GM18502 (cell line): ENCODE results near the gene HPX.

Experiments used
- ATAC-seq: cut with Tn5 transposase; IDR thresholded peaks from one replicate; pipeline ENCODE4 v1.9.1; 2021; ENCODE audit warnings: mild to moderate bottlenecking; ENCODE audit not compliant: unreplicated experiment, poor library complexity

Gene HPX

DNA sequence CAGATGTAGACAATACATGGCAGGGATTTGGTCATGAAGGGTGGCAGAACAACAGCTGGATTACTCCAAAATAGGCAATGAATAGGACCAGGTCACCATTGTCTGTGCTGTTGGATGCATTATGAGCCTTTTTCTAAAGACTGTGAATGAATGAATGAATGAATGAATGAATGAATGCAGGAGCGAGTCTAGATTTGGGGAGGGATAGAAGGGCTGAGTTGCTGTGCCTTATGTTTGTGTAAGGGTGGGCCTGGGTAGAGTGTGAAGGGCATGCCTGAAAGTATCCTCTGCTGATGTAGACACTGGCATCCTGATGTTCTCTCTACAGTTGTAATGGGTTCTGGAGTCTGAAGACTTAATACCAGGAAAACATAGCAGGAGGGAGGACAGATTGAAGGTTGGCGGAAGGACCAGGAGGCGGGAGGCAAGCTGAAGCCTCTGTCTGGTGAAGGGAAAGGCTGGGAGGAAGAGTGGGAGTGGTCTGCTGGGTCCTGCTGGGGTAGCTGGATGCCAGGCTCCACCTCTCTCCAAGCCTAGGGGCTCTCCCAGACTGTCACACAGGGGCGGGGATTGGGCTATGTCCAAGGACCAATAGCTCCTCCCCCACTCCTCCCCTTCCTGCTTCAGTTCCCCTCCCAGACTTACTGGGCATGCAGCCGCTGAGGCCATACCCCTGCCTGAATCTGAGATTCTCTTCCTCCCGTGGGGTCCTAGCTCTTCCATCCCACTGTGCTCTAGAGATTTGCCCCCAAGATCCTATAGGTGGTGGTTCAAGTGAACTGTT is 28.1 kb upstream of the HPX start:
- peak; percentile 81 for ATAC-seq

DNA sequence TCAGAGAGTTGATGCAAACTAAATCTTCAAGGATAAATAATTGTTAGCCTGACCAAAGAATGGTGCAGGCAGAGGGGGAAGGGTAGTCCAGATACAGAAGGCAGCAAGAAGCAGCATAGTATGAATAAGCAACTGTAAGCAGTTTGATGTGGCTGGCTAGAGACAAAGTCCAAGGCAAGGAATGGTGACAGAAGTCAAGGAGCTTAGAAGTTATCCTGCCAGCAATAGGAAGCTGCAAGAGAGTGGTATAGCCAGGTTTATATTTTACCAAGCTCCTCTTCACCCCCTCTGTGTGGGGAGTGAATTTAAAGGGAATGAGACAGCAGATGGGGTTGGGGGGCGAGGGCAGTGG is 18.3 kb upstream of the HPX start:
- ATAC-seq: no peak

DNA sequence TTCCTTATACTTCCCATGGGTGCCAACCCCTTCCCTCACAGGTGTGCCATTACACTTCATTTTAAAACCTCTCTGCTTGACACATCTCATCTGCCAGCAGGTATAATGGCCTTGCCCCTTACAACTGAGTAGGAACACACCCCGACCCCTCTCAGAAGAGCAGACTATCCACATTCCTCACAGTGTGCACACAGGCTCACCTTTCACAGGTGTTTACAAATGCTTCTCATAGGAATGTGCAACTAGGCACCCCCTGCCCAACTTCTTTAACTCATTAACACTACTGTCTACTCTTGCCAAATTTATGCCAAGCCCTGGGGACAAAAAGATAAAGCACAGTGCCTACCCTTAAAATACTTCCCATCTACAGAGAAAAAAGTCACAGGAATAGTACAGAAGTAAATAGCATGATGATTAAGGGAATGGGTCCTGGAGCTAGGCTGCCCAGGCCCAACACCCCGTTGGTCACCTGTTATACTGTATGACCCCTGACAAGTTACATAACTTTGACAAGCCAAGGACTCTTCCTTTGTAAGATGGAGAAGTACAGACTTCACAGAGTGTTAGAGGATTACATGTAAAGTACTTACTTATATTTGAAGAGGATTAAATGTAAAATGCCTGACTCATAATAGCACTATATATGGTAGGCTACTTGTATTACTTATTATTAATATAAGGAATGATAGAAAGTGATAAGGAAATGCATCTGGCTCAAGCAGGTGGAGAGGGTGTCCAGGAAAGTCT is 17.7 kb upstream of the HPX start:
- no peak for ATAC-seq

DNA sequence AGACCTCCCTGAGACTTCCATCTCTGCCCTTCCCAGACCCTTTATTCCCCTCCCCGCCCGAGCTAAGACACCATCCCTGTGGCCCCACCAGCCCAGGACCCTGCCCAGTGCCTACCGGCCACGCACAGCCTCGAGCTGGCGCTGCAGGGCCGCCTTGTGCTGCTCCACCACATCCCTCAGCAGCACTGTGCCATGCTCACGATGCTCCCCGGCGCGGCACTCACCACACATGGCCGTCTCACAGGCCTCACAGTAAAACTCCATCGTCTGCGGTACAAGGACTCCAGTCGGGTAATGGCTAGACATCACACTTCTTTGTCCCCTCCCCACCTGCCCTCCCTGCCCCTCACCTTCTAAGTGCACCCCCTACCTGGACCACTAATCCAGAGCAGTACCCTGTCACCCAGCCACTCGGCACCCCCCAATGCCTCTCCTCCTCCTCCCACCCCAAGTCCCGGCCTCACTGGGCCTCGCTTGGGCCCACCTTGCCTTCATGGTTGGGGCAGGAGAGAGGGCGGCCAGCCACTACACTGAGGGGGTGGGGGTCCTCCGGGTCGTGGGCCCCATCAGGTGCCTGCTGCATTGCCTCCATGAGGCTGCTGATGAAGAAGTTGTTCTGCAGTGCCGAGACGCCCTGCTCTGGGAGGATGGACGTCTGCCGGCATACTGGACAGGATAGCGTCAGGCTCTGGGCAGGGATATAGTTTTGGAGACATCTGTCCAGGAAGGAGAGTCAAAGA is 17.0 kb upstream of the HPX start:
- ATAC-seq: no peak

DNA sequence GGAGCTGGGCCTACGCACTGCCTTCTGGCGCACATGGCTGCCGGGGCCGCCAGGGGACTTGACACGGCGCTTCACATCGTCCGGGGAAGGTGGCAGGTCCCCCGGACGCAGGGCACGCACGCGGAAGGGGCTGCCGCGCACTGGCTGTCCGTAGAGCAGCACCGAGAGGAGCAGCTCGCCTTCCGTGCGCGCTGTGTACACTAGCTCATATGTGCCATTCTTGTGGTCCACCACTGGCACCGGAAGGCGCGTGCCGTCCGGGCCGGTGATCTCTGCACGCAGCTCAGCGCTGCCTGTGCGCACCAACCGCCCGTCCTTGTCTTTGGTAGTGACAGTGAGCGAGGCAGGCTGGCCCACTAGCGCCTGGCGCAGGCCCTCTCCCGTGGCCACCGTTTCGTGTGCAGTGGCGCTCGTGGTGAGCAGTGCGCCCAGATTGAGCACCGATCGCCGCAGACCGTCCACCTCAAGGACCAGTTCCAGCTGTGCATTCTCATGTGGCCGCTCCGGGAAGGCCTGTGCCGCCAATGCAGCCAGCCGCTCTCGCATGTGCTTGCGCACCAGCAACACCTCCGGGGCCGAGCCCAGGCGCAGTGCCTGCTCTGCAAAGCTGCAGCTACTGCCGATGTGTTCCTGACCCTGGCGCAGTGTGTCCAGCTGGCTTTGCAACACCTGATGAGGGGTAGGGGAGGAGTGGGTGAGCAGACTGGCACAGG is 15.7 kb upstream of the HPX start:
- no peak for ATAC-seq

DNA sequence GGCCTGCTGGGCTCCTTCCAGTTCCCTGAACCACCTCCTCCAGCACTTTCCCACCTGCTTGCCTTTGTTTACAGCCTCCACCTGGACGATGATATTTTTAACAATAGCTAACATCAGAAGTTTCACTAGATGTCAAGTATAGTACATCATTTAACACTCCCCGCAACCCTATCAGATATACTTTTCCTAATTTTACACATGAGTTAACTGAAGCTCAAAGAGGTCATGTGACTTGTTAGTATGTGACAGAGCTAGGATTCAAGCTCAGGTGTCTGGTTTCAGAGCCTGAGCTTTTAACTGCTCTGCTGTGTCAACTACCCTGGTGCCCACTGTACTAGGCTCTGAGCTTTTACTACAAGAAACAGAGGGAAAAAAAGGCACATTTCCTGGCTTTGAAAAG is 14.3 kb upstream of the HPX start:
- ATAC-seq: no peak

DNA sequence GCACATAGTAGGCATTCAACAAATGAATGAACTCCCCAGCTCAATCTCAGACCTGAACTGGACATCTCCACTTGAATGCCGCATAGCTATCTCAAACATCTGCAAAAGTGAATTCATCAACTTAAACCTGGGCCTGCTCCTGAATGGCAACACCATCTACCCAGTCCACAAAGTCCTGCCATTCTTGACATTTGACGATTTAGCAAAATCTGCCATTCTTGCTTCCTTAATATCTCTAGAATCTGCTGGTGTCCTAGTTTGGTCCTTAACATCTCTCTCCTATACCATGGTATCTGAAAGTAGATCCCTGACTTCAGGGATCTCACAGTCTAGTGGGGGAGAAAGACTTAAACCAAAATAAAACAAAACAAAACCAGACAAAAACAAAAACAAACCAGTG is 12.4 kb upstream of the HPX start:
- no peak for ATAC-seq

DNA sequence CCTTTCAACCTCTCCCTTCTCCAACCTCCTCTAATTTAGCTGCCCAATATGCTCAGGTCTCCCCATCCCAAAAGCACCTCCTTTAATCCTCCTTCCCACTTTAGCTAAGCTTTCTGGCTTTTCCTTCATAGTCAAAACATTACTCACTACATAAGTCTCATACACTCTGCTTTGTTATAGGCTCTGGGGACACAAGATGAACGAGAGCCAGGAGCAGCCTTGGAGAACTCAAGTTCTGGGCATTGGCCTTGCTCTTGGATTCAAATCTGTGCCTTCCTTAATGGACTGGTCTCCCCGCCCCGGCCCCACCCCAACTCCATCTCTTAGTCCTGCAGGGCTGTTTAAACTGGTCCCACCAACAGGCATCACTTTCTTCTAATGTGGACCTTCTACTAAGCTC is 11.4 kb upstream of the HPX start:
- no peak for ATAC-seq

DNA sequence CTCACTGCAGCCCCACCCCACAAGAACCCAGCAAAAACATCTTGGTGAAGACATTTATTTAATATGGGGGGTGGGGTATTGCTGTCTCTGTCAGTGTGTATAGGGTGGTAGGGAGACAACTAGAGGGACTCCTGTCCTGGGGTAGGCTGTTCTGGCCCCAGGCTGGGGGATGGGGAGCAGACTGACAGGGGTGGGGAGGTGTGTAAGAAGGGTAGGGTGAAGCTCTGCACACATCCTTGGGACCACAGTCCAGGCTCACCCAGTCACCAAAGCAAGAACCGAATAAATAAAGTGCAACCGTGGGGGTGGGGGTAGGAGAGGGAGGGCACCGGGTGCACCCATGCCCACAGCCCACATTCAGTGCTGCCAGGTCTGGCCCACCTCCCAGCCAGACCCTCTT is 7.8 kb upstream of the HPX start:
- ATAC-seq: no peak

DNA sequence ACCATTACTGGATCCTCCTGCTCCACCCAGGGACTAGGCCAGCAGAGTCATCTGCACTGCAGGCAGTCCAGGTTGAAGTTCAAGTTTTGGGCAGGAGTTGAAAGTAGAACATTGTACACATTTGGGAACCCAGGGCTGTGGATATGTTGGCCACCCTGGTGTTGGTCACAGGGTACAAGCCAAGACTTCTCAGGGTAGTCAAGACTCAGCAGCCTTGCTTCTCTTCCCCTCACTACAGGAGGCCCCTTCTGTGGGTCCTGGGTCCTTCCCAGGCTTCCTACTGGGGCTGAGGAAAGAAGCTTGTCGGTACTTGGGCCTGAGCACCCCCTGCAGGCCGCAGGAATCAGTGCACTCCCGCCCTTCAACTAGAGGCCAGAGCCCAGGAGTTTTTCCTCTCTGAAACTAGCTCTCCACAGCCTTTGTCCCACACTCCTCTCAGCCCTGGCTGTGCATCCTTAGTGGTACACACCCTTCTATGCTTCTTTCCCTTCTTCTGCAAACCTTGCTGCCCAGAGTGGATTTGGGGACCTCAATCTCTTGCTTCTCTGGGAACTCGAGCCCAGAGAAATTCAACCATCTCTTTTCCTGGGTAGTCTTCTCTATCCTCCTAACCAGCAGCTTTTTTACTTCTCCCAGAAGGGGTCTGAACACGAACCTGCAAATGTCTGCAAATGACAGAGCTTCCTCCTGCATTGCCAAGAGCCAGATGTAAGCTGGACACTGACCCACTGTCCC is 2.6 kb upstream of the HPX start:
- ATAC-seq: peak; percentile 91

DNA sequence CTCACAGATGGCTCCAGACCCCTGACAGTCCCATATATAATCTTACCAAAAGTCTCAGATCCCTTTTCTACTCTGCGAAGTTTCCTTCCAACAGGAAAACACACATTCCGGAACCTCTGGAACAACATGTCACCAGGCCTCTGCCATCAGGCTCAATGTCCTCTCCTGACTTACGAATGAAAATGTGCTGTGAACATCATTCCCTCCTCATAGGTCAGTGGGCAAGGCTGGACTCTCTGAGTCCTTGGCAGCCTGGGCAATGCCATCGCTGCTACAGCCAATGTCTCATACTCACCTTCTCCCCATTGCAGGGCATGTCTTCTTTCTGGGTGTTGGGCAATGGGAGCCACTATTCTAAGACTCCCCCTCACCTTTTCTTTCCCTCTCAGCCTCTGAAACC is 1.7 kb upstream of the HPX start:
- ATAC-seq: no peak

DNA sequence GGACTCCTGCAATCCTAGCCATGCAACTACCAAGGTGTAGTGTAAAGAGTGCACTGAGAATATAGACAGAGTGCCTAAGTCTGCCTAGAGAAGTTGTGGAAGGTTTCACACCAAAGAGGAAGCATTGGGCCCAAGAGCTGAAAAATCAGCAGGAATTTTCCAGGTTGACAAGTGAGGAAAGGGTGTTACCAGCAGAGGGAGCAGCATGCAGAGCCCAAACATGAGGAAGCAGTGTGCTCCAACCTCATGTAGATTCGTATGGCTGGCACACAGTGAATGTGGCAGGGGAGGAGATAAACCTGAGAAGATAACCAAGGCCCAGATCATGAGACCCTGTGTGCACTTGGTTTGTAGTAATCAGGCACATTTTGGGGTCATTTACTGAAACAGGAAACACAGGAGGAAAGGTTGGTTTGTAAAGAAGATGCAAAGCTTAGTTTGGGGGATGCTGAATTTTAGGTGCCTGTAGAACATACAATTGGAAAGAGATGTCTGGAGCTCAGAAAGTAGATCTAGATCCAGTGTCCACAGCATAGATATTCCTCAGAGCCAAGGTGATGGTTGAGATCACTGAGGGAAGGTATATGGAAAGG is 1.7 kb downstream of the HPX start:
- ATAC-seq: no peak

DNA sequence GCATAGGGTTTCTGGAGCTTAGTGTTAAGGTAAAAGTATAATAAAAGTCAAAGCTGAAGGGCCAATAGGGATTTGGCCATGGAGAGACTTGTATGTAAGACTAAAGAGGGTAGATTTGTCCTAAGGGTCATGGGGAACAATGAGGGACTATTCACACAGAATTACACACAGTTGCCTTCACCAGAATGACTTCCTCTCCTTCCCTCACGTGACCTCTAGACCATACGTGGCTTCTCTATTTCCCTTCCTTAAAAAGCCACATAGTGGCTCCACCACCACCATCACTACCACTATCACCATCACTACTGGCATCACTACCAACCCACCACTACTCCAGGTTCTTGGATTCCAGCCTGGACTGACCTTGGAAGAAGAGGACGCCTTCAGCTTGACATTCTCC is 2.8 kb downstream of the HPX start:
- no peak for ATAC-seq

DNA sequence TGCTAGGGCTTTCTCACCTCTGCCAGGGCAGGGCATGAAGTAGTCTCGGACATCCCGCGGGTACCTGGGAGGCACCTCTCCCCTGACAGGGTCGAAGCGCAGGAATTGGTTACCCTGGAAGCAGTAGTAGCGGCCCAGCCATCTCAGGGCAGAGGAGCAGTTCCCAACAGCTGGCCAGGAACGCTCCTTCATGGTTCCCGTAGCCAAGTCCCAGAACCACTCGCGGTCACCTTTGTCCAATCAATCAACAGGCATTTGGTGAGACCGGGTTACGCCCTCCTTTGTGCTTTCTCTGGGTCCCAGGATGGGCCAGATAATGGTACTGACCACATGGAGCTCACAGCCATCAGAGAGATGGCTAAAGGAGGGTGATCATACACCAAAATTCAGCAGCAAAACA is 3.4 kb downstream of the HPX start:
- no peak for ATAC-seq

DNA sequence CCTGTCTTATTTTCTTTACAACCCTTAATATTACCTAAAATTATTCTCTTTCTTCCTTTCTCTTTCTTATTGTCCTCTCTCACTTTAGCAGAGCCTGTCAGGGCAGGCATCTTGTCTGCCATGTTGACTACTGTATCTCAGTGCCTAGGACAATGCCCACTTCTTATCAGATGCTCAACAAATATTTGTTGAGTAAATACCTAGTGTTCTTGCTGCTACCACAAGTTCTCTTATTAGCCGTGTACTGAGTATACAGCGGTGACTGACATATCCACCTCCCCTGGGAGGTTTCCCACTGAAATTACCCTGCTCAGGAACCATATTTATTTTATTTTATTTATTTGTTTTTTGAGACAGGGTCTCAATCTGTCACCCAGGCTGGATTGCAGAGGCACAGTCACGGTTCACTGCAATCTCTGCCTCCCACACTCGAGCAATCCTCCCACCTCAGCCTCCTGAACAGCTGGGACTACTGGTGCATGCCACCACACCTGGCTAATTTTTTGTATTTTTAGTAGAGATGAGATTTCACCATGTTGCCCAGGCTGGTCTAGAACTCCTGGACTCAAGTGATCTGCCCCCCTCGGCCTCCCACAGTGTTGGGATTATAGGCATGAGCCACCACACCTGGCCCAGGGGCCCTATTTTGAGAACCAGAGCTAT is 6.7 kb downstream of the HPX start:
- ATAC-seq: peak; percentile 53

DNA sequence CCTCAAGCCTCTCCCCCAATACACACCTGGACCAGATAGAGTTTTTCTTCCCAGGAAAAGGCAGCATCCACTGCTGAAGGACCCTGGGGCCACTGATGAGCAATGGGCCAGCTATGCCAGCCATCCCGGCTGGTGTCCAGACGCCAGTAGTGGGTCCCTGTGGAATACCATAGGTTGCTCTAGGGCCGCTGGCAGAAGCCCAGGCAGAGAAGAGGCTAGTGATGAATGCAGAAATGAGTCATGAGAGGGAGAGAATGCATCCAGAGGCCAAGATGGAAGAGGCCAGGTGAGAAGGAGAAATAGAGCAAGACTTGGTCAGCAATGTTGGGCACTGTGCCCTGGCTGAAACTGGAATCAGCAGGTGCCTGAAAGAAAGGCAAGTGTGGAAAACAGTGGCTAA is 8.9 kb downstream of the HPX start:
- ATAC-seq: no peak

DNA sequence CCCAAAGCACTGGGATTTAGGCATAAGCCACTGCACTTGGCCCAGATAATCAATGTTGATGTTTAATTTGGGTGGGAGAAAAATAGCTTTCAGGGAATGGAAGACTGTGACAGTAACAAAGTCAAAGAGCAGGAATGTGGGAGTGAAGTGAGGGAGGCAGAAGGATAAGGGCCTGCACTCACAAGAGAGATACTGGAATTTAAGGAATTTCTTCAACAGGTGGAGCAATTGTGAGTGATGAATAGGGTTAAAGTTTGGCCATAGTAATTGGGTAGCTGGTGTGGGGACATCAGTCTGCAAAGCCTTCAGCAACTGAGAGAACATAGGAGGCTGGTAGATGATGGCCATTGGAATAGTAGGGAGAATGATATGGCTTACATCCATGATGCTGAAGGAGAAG is 13.3 kb downstream of the HPX start:
- ATAC-seq: no peak

DNA sequence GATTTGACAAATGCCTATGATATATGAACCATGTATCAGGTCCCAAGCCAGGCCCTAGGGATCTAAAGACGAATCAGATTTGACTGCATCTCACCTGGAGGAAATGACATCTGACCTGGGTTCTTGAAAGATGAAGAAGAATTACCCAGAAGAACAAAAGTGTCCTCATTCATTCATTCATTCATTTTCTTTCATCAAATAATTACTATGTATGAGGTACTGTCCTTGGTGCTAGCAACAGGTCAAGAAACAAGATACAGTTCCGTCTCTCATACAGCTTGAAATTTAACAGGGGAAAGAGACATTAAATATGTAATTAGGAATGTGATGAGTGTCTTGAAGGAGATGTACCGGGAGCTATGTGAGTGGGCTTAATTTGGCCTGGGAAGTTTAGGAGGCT is 20.1 kb downstream of the HPX start:
- ATAC-seq: no peak

DNA sequence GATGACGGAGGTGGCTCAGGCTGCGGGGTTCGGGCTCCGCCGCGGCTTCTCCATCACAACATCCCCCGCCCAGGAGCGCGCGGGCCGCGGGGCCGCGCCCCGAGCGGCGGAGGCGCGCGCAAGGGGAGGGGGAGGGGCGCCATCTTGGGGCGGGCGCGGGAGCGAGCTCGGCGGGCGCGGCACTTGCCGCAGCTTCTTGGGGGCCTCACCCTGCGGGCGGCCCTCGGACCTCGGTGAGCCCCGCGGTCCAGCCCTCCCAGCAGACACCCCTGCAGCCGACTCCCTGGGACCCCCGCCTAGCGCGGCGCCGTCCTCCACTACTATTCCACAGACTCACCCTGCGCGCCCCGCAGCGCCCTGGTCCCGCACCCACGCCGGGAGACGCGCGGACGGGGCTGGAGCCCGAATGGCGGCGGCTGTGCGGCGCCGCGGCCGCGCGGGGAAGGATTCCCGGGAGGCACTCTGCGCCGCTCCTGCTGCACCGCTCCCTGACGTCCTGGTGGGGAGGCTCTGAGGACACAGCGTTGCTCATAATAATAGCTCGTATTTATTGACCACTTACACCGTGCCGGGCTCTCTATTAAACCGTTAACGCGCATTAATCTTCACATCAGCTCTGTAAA is 21.7 kb downstream of the HPX start, which contains the start of gene APBB1:
Gene APBB1 (minus strand): TSS at position 86 of the 623 bp plus-strand sequence. CDS start 7,747 bp downstream, outside the sequence.
- ATAC-seq: peak; percentile 67
